Right ventricle myocardium inferior (tissue), 1 donor: ENCODE results near the gene CDCA8. TPM values are rescaled to one million over a fixed set of nuclear protein-coding genes. Genes with fewer than 3 reads are reported as not detected.
A peak's percentile ranks its signal among the peaks of the same experiment; 100 is the strongest.
"Not testable (repeated sequence)": the region's sequence is repeated elsewhere in the genome, so short reads cannot be mapped to it uniquely, and the experiment has no call there.

Experiments
- ATAC-seq: fragments of 200-7000 bp; cut with Tn5 transposase; one replicate; pipeline ENCODE4 v1.9.1; 2020; ENCODE audit warnings: mild to moderate bottlenecking, moderate library complexity
- DNase-seq: peaks from one replicate; pipeline ENCODE4 v3.0.0; 2021; ENCODE audit errors: missing footprints
- intact Hi-C: fragments of 100-400 bp; cut with DNase I; formaldehyde crosslinking; loops from one replicate; pipeline ENCODE4 v1.11.0; 2022
- total RNA-seq: library from RNA; stranded (reverse); fragmentation: NEBNext Ultra II Directional; extraction: Animal tissue kit (Norgen Biotek cat#: 25700); gene quantifications from one replicate; pipeline ENCODE4 v1.2.1, GENCODE V29; 2021
- donor health status: DM: no; HTN: yes; CAD: no; lungs with severe emphysema.

The CDCA8 gene
- total RNA-seq, 1 donor from 2014 or later, result 0.60 TPM

DNA sequence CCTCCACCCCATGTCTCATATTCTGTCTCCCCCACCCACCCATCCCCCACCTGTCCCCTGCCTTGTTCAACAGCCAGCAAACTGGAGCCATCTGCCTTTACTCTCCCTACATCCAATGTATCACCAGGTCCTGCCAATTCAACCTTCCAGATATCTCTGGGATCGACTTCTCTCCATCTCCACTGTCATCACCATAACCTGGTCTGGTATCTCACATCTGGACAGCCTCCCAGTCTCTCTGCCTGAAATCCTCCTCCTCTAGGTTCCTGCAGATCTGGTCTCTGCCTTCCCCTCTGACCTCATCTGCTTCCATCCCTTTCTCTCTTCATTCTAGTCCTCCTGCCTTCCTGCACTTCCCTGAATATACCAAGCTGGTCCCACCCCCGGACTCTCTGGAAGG, 22.2 kb upstream of the CDCA8 start:
- intact Hi-C loops, result no loop called here
- ATAC-seq (no peak), DNase-seq (no peak)

DNA sequence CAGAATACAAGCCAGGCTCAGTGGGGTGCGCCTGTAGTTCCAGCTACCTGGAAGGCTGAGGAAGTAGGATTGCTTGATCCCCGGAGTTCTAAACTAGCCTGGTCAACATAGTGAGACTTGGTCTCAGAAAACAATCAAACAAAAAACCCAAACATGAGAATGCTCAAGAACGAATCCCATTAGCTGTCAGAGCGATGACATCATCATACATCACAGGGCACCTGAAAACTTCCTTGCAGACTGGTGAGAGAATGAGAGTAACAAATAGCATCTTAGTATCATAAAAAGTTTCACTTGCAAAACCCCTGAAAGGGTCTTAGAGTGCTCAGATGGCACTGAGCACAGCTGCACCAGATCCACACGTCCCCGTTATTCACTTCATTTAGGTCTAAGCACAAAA, 21.1 kb upstream of the CDCA8 start:
- intact Hi-C loops, result no loop called here
- DNase-seq (no peak), ATAC-seq (no peak)

DNA sequence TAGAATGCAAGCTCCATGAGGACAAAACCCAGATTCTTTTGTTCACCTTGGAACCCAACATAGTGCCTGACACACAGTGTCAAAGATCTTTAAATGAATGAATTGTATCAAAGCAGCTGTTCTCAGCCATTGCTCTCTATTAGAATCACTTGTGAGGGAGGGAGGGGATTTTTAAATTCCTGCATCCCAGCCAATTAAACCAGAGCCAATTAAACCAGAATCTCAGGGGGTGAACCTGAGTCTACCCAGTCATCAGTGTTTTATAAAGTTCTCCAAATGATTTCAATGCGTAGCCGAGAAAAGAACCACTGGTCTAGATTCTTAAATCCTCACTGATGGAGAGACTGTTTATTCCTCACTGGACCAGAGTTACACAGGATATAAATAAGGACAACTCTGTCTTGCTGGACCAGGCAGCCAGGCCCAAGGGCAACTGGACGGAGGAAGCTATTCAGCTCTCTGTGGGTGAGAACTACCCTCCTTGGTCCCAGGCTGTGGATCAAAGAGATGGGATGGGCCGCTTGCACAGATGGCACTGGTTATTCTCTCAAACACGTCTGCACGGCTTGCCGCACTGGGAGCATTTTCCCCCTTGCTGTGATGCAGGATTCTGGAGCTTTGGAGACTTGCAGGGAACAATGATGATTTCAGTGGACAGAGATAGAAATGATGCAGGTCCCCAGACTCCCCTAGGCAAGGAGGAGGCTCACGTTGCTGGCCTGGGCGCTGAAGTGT, 20.0 kb upstream of the CDCA8 start:
- ATAC-seq (no peak), DNase-seq (no peak)
- intact Hi-C loops, result no loop called here

DNA sequence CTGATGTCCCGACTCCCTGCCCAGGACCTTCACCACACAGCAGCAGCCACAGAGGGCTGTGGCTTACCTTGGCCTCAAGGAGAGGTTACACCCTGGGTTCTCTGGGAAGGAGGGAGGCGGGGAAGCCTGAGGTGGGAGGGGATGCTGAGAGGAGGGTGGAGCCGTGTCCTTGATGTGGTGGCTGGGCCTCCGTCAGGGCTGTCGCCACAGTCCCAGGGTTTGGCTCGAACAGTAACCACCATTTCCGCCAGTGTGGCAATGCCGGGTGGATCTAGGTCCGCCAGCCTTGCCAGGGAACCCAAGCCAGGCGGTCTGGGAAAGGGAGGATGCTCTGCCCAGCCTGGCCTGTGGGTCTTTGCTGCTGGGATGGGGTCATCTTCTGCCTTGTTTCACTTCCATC, 18.4 kb upstream of the CDCA8 start:
- intact Hi-C loops, result no loop called here
- DNase-seq (no peak), ATAC-seq (no peak)

DNA sequence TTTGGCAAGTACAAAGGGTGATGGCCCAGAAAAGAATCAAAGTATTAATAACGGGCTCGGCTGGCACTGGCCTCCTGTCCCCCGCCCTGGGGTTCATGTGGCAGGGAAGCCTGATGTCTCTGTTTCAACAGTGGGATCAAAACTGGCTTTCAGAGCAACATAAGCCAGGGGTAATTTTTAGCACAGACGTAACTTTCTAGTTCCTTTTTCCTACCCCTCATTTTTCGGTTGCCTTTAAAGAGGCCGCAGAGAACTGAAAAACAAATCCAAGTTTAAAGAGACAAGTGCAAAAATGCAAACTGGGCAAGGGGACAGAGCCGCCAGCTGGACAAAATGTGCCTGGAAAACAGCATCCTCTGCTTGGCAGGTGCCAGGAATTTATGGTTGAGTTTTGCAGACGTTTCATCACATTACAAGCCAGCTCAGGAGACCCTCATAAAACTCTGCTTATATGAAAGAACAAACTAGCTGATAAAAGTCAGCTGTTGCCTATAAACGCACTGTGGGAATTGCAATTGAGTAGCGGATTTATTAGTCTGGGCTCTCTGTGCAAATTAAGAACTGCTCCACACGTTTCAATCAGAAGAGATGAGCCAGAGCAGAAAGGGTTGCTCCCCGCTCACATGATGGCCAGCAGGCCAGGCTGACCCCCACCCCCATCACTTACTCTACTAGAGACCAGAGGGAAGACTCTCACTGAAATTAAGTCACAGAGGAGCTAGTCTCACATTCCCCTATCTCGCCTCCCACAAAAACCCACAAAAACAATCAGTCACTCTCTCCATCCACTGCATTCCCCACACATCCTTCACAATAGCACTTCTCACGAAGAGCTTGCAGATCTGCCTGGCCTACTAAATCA, 15.8 kb upstream of the CDCA8 start:
- intact Hi-C loops, result no loop called here
- DNase-seq (no peak), ATAC-seq (no peak)

DNA sequence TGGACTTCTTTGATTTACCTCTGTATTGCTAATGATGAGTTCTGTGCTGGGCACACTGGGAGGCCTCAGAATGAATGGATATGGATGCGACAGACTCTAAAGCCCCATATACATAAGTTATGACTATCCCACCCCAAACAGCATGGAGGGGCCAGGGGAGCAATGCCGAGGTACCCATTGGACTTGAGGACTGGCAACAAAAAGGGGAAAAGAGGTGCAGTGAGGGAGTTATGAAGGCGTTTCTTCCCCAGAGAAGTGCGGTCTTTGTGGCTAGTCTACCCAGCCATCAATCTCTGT, 15.2 kb upstream of the CDCA8 start:
- no peak for DNase-seq
- no peak for ATAC-seq
- intact Hi-C loops, result no loop called here

DNA sequence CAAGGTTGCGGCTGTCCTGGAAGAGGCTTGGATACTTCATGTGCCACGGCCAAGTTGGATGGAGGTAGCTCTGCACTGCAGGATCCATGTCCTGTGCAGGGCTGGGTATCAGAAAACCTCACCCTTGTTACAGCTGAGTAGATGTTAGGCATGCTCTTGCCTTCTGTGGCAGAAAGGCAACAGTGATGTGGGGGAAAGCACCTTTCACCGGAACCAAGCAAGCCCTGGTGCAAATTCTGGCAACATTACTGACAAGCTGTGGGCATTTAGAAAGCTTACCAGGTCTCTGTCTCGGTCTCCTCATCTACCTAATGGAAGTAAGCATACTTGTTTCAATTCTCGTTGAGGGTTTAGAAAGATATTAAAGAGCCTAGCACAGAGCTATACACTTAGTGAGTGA, 14.5 kb upstream of the CDCA8 start:
- intact Hi-C loops, result no loop called here
- ATAC-seq (no peak), DNase-seq (no peak)

DNA sequence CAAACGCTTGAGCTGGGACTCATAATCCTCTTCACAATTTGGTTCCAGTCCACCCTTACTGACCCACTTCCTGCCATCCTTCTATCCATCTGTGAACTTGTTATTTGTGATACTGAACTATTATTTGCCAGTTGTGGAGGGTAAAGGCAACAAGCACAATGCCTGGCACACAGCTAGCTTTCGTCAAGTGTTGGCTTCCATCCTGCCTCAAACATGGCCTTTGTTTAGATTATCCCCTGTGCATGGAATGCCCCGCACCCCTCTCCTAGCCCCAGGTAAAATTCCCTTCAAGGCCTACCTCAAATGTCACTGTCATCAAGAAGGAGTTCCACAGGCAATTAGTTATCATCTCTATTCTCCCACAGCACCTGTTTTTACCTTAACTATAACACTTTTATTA, 11.4 kb upstream of the CDCA8 start:
- no peak for DNase-seq
- intact Hi-C loops, result loop anchor here (5.0 kb wide), 1 partner anchor 79 kb away; no protein-coding TSS in a partner anchor
- ATAC-seq, result no peak

DNA sequence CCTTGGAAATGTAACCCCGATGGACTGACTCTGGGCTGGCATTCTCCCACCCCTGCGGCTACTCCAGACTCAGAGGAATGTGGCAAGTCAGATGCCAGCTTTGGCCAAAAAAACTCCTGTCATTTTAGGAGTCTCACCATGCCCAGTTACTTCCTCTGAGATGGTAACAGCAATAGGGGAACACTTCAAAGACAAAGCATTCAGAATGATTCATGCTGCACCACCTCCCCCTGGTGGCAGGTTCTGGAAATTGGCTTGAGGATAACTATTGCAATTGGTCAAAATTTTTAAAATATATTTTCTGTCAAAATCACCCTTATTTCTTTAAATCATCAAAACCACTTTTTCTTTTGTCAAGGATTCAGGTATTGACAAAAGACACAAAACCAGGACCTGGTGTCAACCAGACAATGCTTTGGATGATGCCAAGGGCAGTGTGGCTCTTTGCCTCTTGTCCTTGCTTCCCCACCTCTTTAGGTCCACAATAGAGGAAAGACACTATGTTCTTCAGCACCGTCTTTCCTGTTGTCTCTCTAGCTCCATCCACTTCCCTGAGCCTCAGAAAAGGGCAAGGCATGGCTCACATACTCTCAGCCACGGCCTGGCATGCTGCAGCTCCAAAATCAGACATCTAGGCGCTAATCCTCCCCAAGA, 9.9 kb upstream of the CDCA8 start:
- ATAC-seq, result peak; percentile 46
- intact Hi-C loops, result loop anchor here (1.0 to 5.0 kb wide), 2 partner anchors 80 to 228 kb away; no protein-coding TSS in a partner anchor
- DNase-seq, result no peak

DNA sequence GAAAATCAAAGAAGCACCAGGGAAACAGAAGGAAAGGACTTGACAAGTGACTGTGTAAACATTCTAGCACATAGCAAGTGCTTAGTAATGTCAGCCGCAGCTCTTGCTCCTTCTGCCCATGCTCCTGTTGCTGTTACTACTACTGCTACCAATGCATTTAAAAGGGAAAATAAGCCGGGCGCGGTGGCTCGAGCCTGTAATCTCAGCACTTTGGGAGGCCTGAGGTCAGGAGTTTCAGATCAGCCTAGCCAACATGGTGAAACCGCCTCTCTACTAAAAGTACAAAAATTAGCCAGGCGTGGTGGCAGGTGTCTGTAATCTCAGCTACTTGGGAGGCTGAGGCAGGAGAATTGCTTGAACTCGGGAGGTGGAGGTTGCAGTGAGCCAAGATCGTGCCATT, 8.1 kb upstream of the CDCA8 start:
- ATAC-seq, DNase-seq: not testable (repeated sequence)
- intact Hi-C loops, result loop anchor here (5.0 kb wide), 1 partner anchor 82 kb away; no protein-coding TSS in a partner anchor

DNA sequence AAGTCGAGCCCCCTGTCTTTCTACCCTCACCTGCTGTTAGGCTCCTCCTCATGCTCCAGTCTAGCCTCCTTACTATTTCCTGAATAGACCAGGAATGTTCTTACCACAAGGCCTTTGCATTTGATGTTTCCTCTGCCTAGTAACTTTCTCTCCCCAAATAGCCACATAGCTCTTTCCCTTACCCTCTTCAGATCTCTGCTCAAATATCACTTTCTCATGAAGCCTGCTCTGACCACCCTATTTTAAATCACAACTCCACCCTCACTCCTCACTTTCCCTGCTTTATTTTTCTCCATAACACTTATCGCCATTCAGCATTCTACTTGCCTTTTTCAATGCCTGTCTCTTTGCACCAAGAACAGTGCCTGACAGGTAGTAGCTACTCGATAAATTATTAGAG, 6.6 kb upstream of the CDCA8 start:
- intact Hi-C loops, result loop anchor here (5.0 kb wide), 1 partner anchor 213 kb away; the partner anchor contains the start of gene ZC3H12A
- DNase-seq (no peak), ATAC-seq (no peak)

DNA sequence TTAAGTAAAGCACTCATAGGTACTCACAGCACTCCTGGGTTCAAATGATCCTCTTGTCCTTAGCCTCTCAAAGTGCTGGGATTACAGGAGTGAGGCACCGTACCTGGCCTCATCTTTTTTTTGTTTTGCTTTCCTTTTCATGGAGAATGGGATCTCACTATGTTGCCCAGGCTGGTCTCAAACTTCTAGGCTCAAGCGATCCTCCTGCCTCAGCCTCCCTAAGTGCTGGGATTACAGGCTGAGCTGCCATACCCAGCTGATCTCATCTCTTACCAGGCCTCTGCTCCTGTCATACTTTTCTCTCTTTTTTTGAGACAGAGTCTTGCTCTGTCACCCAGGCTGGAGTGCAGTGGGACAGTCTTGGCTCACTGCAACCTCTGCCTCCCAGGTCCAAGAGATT, 4.6 kb upstream of the CDCA8 start:
- not testable (repeated sequence) for ATAC-seq, DNase-seq
- intact Hi-C loops, result loop anchor here (5.0 kb wide), 1 partner anchor 215 kb away; the partner anchor contains the start of gene ZC3H12A

DNA sequence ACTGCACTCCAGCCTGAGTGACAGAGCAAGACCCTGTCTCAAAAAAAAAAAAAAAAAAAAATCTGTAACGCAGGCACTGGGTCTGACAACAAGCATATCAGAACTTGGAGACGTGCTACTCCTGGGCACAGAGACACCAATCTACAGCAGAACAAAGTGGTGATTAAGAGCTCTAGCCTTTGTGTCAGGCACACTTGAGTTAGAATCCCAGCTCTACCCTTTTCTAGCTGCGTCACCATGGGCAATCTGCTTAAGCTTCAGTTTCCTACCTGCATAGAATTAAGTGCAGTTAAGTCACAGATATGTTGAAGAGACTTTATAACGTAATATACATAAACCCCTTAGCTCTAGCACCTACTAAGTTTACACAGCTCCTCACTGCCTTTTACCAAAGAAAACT, 3.4 kb upstream of the CDCA8 start:
- intact Hi-C loops, result loop anchor here (5.0 kb wide), 1 partner anchor 217 kb away; the partner anchor contains the start of gene ZC3H12A
- no peak for ATAC-seq
- no peak for DNase-seq

DNA sequence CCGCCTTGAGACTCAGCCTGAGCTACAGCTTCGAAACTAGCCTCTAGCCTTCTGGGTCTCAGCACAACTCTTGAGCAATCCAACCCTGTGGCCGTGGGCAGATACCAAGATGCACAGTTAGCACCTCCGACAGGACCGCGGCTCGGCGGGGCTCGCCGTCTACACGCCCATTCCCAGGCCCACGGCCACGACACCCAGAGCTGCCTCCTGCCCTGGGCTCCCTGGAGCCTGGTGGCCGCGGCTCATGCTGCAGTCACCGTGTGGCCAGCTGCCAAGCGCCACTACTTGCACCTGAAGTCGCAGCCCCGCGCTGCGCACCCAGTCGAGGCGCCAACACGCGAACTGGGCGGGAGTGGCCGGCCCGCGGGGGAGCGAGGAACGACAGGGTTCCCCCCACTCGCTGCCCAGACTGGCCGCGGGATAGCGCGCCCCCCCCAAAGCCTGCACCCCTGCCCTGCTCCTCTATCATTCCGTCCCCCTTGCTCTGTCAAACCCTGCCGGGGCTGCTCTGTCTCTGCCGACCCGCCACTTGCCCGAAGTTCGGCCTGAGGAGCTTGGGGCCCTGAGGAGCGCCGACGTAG, 729 bp upstream of the CDCA8 start:
- DNase-seq (peak; percentile 80), ATAC-seq (peak; percentile 12)
- intact Hi-C loops, result loop anchor here (2.0 to 5.0 kb wide), 4 partner anchors 97 to 241 kb away; partner anchors contain the start of genes C1orf122, GNL2 and YRDC

DNA sequence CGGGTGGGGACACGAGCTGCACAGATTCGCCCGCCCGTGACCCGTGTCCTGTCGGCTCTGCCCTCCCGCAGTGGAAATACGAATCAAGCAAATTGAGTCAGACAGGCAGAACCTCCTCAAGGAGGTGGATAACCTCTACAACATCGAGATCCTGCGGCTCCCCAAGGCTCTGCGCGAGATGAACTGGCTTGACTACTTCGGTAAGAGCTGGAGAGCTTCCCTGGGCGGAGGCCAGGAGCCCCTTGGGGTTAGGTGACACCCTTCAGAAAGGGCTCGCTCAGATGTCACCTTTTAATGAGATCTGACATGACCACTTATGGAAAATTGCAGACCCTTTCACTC, 489 bp downstream of the CDCA8 start:
- ATAC-seq (no peak), DNase-seq (no peak)
- intact Hi-C loops, result loop anchor here (5.0 kb wide), 3 partner anchors 114 to 239 kb away; partner anchors contain the start of genes C1orf122 and YRDC

DNA sequence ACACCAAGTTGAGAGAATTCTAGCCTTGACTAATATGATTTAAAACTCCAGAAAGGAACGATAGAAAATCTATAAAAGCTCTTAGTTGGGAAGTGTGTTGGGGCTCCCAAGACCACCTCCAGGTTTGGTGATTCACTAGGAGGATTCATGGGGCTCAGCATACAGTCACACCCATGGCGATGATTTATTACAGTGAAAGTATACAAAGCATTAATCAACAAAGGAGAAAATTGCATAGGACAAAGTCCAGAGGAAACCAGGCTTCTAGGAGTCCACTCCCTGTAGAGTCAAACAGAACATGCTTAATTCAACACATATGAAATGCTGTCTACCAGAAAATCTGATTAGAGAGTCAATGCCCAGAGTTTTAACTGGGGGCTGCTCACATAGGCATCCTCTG, 4.8 kb downstream of the CDCA8 start:
- intact Hi-C loops, result no loop called here
- ATAC-seq (no peak), DNase-seq (no peak)

DNA sequence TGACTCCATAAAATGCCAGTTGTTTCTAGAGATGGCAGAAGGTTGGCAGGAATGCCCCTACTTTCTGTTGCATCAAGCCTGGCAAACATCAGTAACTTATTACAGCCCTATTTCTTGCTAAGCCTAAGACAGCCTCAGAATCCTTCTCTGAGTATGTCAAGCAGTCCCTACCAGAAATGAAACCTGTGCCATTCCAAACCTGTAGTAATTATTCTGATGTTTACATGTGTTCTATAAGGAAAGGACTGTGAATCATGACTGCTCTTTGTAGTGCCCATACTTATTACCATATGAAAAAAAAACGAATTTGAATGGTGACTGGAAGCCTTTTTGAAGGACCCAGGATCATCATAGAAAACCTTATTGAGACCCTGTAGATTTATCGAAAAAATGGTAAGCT, 5.4 kb downstream of the CDCA8 start:
- ATAC-seq (no peak), DNase-seq (no peak)
- intact Hi-C loops, result no loop called here

DNA sequence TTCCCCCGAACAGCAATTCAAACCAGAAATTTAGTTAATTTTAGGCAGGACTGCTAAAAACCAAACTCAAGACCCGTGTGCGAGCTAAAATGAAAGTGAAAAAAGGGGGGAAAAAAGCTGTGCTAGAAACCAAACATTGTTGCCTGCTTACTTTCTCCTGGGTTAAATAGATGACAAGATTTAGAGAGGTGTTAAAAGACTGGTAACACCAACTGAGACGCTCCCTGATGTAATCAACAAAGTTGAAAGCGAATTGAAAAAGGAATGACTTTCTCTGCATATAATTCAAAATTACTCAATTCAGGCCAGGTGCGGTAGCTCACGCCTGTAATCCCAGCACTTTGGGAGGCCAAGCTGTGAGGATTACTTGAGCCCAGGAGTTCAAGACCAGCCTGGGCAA, 6.8 kb downstream of the CDCA8 start:
- no peak for DNase-seq
- no peak for ATAC-seq
- intact Hi-C loops, result no loop called here

DNA sequence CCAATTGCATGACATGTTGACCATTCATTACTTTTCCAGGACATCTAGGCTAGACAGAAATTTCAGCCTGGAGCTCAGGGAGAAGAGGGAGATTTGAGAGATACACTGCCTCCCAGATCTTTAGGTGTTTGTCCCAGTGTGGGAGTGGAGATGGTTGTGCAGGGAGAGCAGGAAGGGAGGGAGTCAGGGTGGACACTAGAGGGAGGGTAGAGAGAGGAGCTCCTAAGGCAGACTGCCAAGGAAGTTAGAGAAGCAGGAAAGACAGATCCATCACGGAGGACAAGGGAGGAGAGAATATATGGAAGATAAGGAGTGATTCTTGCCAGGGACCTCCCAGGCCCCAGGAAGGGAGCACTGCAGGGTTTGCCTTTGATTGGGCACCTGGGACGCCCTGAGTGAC, 8.7 kb downstream of the CDCA8 start:
- no peak for ATAC-seq
- no peak for DNase-seq
- intact Hi-C loops, result no loop called here
